Bladder microvascular endothelial cell (primary cell): Measurements from ENCODE around the gene COL4A2. TPM values are rescaled to one million over a fixed set of nuclear protein-coding genes. Genes with fewer than 3 reads are reported as not detected.

Source experiments
- total RNA-seq: library from RNA; depleted of rRNA; stranded (reverse); fragments of >200 nt; gene quantifications from 2 replicates; pipeline ENCODE4 v1.2.3, GENCODE V29; 2014

The COL4A2 gene
- total RNA-seq = 992 and 3,915 TPM in 2 replicates

DNA sequence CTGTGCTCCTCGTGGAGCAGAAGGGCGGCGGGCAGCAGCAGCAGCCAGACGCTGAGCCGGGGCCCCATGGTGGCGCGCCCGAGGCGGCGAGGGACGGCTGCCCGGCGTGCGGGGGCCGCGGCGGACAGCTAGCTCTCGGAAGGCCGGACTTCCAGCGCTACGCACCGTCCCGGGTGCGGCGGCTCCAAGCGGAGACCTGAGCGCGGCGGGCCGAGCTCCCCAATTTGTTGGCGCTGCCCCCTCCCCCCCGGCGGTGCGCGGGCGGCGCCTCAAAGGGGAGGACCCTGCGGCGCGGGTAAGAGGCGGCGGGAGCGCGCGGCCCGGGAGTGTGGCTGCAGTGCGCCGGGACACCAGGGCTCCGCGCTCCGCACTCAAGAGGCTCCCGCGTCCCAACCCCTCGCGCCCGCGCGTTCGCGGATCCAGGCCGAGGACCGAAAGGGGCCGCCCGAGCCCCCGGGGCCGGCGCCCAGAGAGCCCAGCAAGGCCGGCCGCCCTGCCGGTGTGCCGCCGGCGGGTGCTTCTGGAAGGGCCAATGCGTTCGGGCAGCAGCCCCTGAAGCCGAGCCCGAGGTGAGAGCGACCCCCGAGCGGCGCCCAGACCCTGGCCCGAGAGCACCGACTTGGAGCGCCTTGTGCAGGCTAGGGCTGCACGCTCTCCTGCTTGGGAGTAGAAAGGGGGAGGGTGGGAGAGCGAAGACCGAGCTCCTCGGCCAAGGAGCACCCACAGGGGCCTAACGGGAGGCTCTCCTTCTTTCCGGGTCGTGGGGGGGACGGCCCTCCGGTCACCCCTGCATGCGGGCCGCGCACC lies at the start of gene COL4A2, which contains the start of gene COL4A1:
Gene COL4A2, plus strand, starts transcription at position 325 of the 807 bp plus-strand sequence. CDS start 620 bp downstream, outside the sequence.
Gene COL4A1, minus strand, starts transcription at position 198 of the 807 bp plus-strand sequence. Its CDS starts 130 bp downstream, at position 68.

DNA sequence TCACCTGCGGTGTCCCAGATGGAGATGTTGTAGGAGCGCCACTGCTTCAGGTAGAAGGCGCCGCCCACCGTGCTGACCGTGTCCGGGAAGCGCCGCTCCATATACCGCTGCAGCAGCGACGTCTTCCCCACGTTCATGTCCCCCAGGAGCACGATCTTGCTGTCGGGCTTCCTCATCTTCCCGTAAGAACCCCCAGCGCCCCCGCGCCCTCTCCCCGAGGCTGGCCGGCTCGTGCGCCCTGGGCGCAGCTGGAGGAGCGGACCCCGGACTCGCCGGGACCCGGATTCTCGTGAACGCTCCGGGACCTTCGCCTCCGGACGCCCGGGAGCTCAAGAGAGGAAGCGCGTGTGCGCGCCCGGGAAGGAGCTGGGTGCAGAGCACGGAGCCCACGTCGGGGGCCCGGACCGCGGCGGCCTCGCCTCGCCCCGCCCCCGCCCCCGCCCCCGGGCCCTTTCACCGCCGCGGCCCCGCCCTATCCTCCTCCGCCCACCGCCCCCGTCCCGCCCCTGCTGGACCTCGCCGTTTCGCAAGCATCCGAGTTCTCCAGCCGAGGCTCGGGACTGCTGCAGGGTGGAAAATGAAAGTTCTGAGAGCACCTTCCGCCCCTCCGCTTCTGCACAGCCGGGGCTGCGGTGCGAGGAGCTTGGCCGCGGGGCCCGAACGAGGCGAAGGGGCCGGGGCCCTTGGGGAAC lies 254.4 kb downstream of the COL4A2 start, which contains the start of gene RAB20:
Gene RAB20, minus strand, starts transcription at position 379 of the 692 bp plus-strand sequence. Its CDS starts 203 bp downstream, at position 176.

Other genes with a start within 250 kb of the COL4A2 start
- 1,051 and 3,407 TPM in 2 replicates for gene COL4A1, start 127 bp upstream of the COL4A2 start, total RNA-seq